Measurements from ENCODE around the gene SLIT3. TPM values are rescaled to one million over a fixed set of nuclear protein-coding genes. Genes with fewer than 3 reads are reported as not detected.

Gene SLIT3
- total RNA-seq, 1 donor from 2014 or later: 3.2 TPM

DNA sequence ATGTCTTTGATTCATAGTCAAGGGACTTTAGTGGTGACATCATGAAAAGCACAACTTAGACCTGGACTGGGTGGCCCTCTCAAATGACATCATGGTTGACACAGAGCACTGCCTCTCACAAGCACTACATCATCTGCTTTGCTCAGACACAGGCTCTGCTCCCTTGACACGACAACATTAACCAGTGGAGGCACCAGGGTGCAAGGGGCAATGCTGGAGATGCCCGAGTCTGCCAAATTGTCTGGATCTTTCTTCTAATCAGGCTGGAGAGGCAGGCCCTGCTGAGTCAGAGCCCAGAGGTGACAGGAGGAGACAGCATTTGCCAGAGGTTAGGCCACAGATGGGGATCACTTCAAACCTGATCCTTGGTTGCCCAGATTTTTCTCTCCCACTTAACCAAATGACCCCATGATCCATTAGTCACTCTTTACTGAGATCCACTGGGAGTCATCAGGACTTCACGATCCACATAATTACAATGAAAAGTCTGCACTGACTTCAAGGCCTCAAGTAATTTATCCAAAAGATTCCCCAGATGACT is 174.4 kb downstream of the SLIT3 start:
- H3K4me1 Mint-ChIP-seq (ENCODE audit: unreplicated experiment): no peaks in the 10 kb centered on the region
- no peaks in the 10 kb centered on the region for H3K27me3 Mint-ChIP-seq (ENCODE audit: unreplicated experiment)
- H3K36me3 Mint-ChIP-seq (ENCODE audit: low read depth, unreplicated experiment): no peaks in the 10 kb centered on the region
- H3K9me3 Mint-ChIP-seq (ENCODE audit: unreplicated experiment): no peaks in the 10 kb centered on the region
- DNase-seq (ENCODE audit: low spot score): no peak
- TF ChIP-seq CTCF (IDR thresholded peaks at IDR 0.05; ENCODE audit: unreplicated experiment): no peak
- H3K27ac Mint-ChIP-seq (ENCODE audit: unreplicated experiment): no peak overlapping the region
- H3K4me3 Mint-ChIP-seq (ENCODE audit: unreplicated experiment): no peak overlapping the region

- Mint-ChIP-seq H3K36me3 (ENCODE audit: low read depth, unreplicated experiment) (no peaks in the 10 kb centered on the region), H3K4me3 (ENCODE audit: unreplicated experiment) (no peak overlapping the region), H3K4me1 (ENCODE audit: unreplicated experiment) (no peaks in the 10 kb centered on the region), H3K27ac (ENCODE audit: unreplicated experiment) (no peak overlapping the region), H3K9me3 (ENCODE audit: unreplicated experiment) (no peaks in the 10 kb centered on the region), H3K27me3 (ENCODE audit: unreplicated experiment) (no peaks in the 10 kb centered on the region)
- no peak for DNase-seq (ENCODE audit: low spot score)
- TF ChIP-seq CTCF (IDR thresholded peaks at IDR 0.05; ENCODE audit: unreplicated experiment): no peak
Measured at GRCh38 chr5:169125571-169125970, 175.4 kb downstream of the SLIT3 start.

GRCh38 chr5:169122951-169123350 is 178.0 kb downstream of the SLIT3 start:
- no peak for DNase-seq (ENCODE audit: low spot score)
- H3K4me3 Mint-ChIP-seq (ENCODE audit: unreplicated experiment): no peak overlapping the region
- no peak overlapping the region for H3K27ac Mint-ChIP-seq (ENCODE audit: unreplicated experiment)
- no peaks in the 10 kb centered on the region for H3K36me3 Mint-ChIP-seq (ENCODE audit: low read depth, unreplicated experiment)
- H3K9me3 Mint-ChIP-seq (ENCODE audit: unreplicated experiment): no peaks in the 10 kb centered on the region
- no peak for TF ChIP-seq CTCF (IDR thresholded peaks at IDR 0.05; ENCODE audit: unreplicated experiment)
- no peaks in the 10 kb centered on the region for H3K4me1 Mint-ChIP-seq (ENCODE audit: unreplicated experiment)
- H3K27me3 Mint-ChIP-seq (ENCODE audit: unreplicated experiment): peaks cover 1% of the 10 kb centered on the region

DNA sequence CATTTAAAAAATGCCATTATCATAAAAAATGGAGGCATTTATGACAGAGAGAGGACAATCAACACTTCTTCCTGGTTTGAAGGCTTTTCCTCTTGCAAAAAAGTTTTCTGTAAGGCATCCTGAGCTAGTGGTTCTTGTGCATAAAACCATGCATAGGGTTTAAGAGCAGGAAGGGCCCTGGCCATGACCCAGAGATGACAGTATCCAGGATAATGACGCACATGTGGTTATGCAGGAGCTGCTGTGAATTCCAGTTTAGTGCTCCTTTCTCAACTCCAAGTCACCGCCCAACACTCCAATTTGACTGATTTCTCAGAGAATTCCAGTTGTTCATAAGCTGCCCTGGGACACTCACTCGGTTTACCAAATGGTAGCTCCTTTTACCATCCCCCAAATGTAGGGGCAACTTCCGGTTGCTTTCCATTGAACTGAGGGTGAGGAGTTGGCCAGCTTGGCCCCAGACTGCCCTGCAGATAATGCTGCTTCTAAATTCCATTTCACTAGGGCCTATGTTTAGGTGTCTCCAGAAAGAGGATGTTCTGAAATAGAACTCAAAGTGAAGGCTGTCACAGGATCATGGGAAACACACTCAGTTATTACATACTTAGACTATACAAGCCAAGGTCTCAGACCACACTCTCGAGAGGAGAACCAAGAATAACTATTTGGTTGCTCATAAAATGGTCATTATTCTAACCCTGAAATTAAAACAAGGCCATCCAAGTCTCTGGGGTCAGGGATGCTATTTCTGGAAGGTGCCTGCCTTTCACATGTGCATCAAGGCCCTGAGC is 179.1 kb downstream of the SLIT3 start:
- H3K4me3 Mint-ChIP-seq (ENCODE audit: unreplicated experiment): no peak overlapping the region
- DNase-seq (ENCODE audit: low spot score): no peak
- H3K4me1 Mint-ChIP-seq (ENCODE audit: unreplicated experiment): no peaks in the 10 kb centered on the region
- TF ChIP-seq CTCF (IDR thresholded peaks at IDR 0.05; ENCODE audit: unreplicated experiment): no peak
- H3K36me3 Mint-ChIP-seq (ENCODE audit: low read depth, unreplicated experiment): no peaks in the 10 kb centered on the region
- H3K9me3 Mint-ChIP-seq (ENCODE audit: unreplicated experiment): no peaks in the 10 kb centered on the region
- peaks cover 1% of the 10 kb centered on the region for H3K27me3 Mint-ChIP-seq (ENCODE audit: unreplicated experiment)
- no peak overlapping the region for H3K27ac Mint-ChIP-seq (ENCODE audit: unreplicated experiment)
